ENCODE results near the gene SETD1A.

SETD1A gene

GRCh38 chr16:30958175-30959079, 873 bp downstream of the SETD1A start:
- peak in 1 of 2 donors; percentile 38 for DNase-seq
- Histone ChIP-seq H3K36me3 (peaks cover 38 to 51% (median 40%) of the 10 kb centered on the region in 3 donors), H3K4me3 (peak overlapping the region; percentile 74 to 96), H3K27ac (peak overlapping the region; percentile 91 to 94), H3K4me1 (peaks cover 0 to 30% (median 26%) of the 10 kb centered on the region in 4 donors), H3K27me3 (no peaks in the 10 kb centered on the region), H3K9me3 (no peaks in the 10 kb centered on the region)
- TF ChIP-seq, protein P1, sequence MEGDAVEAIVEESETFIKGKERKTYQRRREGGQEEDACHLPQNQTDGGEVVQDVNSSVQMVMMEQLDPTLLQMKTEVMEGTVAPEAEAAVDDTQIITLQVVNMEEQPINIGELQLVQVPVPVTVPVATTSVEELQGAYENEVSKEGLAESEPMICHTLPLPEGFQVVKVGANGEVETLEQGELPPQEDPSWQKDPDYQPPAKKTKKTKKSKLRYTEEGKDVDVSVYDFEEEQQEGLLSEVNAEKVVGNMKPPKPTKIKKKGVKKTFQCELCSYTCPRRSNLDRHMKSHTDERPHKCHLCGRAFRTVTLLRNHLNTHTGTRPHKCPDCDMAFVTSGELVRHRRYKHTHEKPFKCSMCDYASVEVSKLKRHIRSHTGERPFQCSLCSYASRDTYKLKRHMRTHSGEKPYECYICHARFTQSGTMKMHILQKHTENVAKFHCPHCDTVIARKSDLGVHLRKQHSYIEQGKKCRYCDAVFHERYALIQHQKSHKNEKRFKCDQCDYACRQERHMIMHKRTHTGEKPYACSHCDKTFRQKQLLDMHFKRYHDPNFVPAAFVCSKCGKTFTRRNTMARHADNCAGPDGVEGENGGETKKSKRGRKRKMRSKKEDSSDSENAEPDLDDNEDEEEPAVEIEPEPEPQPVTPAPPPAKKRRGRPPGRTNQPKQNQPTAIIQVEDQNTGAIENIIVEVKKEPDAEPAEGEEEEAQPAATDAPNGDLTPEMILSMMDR (IDR thresholded peaks at IDR 0.05): no peak
- intact Hi-C loops (cut with DNase I; ENCODE audit: low total_unique reads): no loop called here

DNA sequence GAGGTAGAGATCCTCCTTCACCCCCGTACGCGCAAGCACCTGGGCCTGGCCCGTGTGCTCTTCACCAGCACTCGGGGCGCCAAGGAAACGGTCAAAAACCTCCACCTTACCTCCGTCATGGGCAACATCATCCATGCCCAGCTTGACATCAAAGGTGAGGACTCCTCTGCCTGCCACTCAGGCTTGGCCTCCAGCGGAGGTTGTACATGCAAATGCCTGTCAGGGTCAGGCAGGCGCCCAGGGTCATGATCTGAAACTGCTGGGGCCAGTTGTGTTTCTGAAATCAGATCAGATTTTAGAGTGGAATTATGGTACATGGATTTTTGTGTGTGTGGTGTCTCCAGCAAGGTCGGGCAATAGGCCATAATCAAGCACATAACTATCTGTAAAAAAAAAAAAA, 3.8 kb downstream of the SETD1A start:
- Histone ChIP-seq H3K4me3 (no peak overlapping the region), H3K27me3 (no peaks in the 10 kb centered on the region), H3K36me3 (peaks cover 68 to 75% (median 70%) of the 10 kb centered on the region in 3 donors), H3K27ac (no peak overlapping the region), H3K9me3 (no peaks in the 10 kb centered on the region), H3K4me1 (peaks cover 0 to 20% (median 20%) of the 10 kb centered on the region in 4 donors)
- TF ChIP-seq, protein P1 (IDR thresholded peaks at IDR 0.05): no peak
- DNase-seq: no peak
- intact Hi-C loops (cut with DNase I; ENCODE audit: low total_unique reads): no loop called here

DNA sequence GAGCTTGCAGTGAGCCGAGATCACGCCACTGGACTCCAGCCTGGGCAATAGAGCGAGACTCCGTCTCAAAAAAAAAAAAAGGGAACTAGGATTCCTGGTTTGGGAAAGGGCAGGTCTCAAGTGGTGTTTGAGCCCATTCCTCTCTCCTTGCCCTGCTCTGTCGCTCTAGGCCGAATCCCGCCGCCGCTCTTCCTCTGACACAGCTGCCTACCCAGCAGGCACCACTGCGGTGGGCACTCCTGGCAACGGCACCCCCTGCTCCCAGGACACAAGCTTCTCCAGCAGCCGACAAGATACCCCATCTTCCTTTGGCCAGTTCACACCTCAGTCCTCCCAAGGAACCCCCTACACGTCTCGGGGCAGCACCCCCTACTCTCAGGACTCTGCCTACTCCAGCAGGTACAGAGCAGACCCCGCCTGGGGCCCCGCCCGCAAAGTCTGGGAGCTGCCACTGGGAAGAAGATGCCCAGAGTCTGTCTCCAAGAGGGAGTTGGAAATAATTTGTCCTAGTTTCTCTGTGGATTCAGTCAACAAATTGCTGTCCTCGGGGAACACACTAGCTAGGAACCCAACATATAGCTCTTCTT, 6.5 kb downstream of the SETD1A start:
- DNase-seq: no peak
- TF ChIP-seq, protein P1 (IDR thresholded peaks at IDR 0.05): no peak
- Histone ChIP-seq H3K4me1 (peaks cover 0 to 8% (median 5%) of the 10 kb centered on the region in 4 donors), H3K9me3 (no peaks in the 10 kb centered on the region), H3K36me3 (peaks cover 94 to 100% (median 94%) of the 10 kb centered on the region in 3 donors), H3K27ac (no peak overlapping the region), H3K4me3 (no peak overlapping the region), H3K27me3 (no peaks in the 10 kb centered on the region)
- intact Hi-C loops (cut with DNase I; ENCODE audit: low total_unique reads): no loop called here

- no peaks in the 10 kb centered on the region for H3K9me3 ChIP-seq
- peaks cover 97 to 100% (median 97%) of the 10 kb centered on the region in 3 donors for H3K36me3 ChIP-seq
- H3K27me3 ChIP-seq: no peaks in the 10 kb centered on the region
- peaks cover 0 to under 1% (median 0%) of the 10 kb centered on the region in 4 donors for H3K4me1 ChIP-seq
- intact Hi-C loops (cut with DNase I; ENCODE audit: low total_unique reads): no loop called here
- no peak overlapping the region for H3K27ac ChIP-seq
- H3K4me3 ChIP-seq: no peak overlapping the region
- TF ChIP-seq, protein P1 (IDR thresholded peaks at IDR 0.05): no peak
- DNase-seq: no peak
Observed at GRCh38 chr16:30964574-30965226, 7.1 kb downstream of the SETD1A start.

DNA sequence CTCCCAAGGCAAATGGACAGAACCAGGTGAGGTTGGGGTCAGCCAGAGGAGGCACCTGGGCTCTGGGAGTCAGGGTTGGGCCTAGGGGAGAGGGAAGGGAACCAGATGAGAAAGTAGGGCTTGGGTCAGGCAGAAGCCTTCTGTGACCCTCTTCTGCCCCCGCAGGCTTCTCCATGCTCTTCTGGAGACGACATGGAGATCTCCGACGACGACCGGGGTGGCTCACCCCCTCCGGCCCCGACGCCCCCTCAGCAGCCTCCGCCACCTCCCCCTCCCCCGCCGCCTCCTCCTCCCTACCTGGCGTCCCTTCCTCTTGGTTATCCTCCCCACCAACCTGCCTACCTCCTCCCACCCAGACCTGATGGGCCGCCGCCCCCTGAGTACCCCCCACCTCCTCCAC, 7.9 kb downstream of the SETD1A start:
- intact Hi-C loops (cut with DNase I; ENCODE audit: low total_unique reads): no loop called here
- H3K9me3 ChIP-seq: no peaks in the 10 kb centered on the region
- no peak overlapping the region for H3K4me3 ChIP-seq
- no peaks in the 10 kb centered on the region for H3K4me1 ChIP-seq
- H3K27me3 ChIP-seq: no peaks in the 10 kb centered on the region
- DNase-seq: no peak
- H3K27ac ChIP-seq: no peak overlapping the region
- TF ChIP-seq, protein P1 (IDR thresholded peaks at IDR 0.05): no peak
- H3K36me3 ChIP-seq: peaks cover 95 to 100% (median 97%) of the 10 kb centered on the region in 3 donors

Measured in tibial artery (tissue), 4 donors.